Measurements from ENCODE around the gene ZBTB20.

The ZBTB20 gene

DNA sequence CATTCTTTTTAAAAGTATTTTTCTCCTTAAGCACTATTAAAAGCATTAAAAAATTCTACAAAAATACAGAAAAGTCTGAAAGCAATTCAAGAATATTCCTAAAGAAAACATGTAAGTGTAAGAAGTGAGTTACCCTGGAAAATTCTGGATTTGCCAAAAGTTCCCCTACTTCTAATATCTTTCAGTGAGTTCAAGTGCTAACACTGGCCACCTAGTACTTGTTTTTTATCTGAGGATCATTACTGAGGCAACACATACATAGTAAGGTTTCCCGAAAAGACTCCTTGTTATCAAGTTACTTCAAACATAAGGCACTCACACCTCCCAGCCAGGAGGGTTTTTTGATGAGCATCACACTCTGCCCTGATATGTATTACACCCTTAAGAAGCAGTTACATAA is 694.8 kb downstream of the ZBTB20 start:
- H3K36me3 Mint-ChIP-seq (ENCODE audit: low read depth), result no peaks in the 10 kb centered on the region
- H3K9me3 Mint-ChIP-seq, result no peaks in the 10 kb centered on the region
- no peak overlapping the region for H3K27ac Mint-ChIP-seq
- H3K4me1 Mint-ChIP-seq (ENCODE audit: low read depth), result no peaks in the 10 kb centered on the region
- H3K4me3 Mint-ChIP-seq, result no peak overlapping the region
- DNase-seq (ENCODE audit: low spot score), result no peak
- H3K27me3 Mint-ChIP-seq (ENCODE audit: low read depth), result peaks cover 8% of the 10 kb centered on the region

- Mint-ChIP-seq H3K36me3 (ENCODE audit: low read depth) (no peaks in the 10 kb centered on the region), H3K27me3 (ENCODE audit: low read depth) (peaks cover 8% of the 10 kb centered on the region)
Observed at GRCh38 chr3:114451561-114452018, 695.5 kb downstream of the ZBTB20 start.

DNA sequence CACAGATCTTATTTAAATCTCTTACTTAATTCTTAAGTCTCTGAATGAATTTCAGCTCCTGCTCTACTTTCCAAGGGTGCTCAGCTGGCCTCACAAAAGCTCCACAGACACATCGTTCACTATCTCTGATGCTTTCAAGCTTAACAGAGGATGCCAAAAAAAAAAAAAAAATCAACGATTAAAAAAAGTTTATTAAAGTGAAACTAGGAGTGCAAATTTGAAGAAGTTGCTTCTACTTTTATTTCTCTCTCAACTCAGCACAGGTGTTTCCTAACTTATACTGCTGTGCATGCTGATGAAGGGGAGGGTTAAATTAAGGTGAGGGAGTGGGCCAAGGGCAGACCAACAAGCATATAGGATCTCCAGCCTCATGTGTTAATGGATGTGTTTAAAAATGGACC is 696.0 kb downstream of the ZBTB20 start:
- Mint-ChIP-seq H3K27me3 (ENCODE audit: low read depth) (peaks cover 8% of the 10 kb centered on the region), H3K4me1 (ENCODE audit: low read depth) (no peaks in the 10 kb centered on the region), H3K4me3 (no peak overlapping the region), H3K36me3 (ENCODE audit: low read depth) (no peaks in the 10 kb centered on the region), H3K27ac (no peak overlapping the region), H3K9me3 (no peaks in the 10 kb centered on the region)
- no peak for DNase-seq (ENCODE audit: low spot score)

More at GRCh38 chr3:114451561-114452018, 695.5 kb downstream of the ZBTB20 start:
- Mint-ChIP-seq H3K4me3 (no peak overlapping the region), H3K9me3 (no peaks in the 10 kb centered on the region), H3K4me1 (ENCODE audit: low read depth) (no peaks in the 10 kb centered on the region), H3K27ac (no peak overlapping the region)
- DNase-seq (ENCODE audit: low spot score), result no peak

GRCh38 chr3:114450008-114450596 is 697.0 kb downstream of the ZBTB20 start:
- no peak overlapping the region for H3K4me3 Mint-ChIP-seq
- no peaks in the 10 kb centered on the region for H3K36me3 Mint-ChIP-seq (ENCODE audit: low read depth)
- H3K4me1 Mint-ChIP-seq (ENCODE audit: low read depth), result no peaks in the 10 kb centered on the region
- H3K27ac Mint-ChIP-seq, result no peak overlapping the region
- H3K9me3 Mint-ChIP-seq, result no peaks in the 10 kb centered on the region
- H3K27me3 Mint-ChIP-seq (ENCODE audit: low read depth), result peaks cover 8% of the 10 kb centered on the region
- no peak for DNase-seq (ENCODE audit: low spot score)

DNA sequence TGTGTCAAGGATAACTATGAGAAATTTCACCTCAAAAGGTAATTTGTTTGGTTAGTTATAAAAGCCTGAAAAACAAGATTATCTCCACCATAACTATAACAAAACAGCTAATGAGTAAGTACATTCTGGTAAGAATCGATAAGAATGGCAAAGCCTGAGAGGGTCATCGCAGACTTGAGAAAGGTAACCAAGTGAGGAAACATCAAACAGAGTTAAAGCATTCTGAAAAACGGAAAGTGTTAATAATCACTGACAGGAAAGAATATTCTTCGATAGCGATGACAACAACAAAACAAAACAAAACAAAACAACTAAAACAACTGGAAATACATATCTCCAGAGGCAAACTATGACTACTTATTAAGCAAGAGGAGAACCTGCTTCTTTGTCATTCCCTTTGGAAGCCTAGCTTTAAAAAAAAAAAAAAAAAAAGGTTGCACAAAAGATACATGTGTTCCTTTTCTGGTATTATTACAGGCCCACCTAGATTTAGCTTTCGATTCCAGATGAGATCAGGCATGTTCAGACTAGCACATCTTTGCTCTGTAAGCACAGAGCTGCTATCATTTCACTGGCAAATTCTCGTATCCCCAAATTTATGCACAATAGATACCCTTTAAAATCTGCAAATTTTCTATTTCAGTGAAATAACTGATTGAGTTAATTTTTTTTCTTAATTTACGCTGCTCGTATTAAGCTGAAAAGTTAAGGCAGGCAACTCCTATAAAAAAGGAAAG is 697.6 kb downstream of the ZBTB20 start:
- Mint-ChIP-seq H3K36me3 (ENCODE audit: low read depth) (no peaks in the 10 kb centered on the region), H3K9me3 (no peaks in the 10 kb centered on the region), H3K27me3 (ENCODE audit: low read depth) (peaks cover 8% of the 10 kb centered on the region), H3K27ac (no peak overlapping the region), H3K4me3 (no peak overlapping the region), H3K4me1 (ENCODE audit: low read depth) (no peaks in the 10 kb centered on the region)
- no peak for DNase-seq (ENCODE audit: low spot score)

- DNase-seq (ENCODE audit: low spot score), result no peak
- H3K36me3 Mint-ChIP-seq (ENCODE audit: low read depth), result no peaks in the 10 kb centered on the region
Observed at GRCh38 chr3:114447950-114448479, 699.1 kb downstream of the ZBTB20 start.

DNA sequence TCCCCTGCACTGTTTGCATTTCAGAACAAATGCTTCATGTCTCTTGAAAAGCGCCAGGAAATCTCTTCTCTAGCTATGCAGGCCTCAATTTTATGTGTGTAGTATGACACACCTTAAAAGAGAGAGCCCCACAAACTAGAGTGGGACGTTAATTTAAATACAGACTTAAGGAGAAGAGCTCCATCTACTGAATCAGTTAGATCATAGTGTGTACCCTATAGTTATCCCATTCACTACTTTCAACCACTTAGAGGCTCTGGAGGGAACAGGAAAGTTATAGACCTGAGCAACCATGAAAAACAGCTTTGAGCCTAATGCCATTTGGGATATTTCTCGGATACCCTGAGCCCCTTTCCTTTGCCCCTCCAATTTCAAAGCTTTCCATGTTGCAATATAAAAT is 699.5 kb downstream of the ZBTB20 start:
- Mint-ChIP-seq H3K4me1 (ENCODE audit: low read depth) (no peaks in the 10 kb centered on the region), H3K36me3 (ENCODE audit: low read depth) (no peaks in the 10 kb centered on the region), H3K27ac (no peak overlapping the region), H3K4me3 (no peak overlapping the region), H3K27me3 (ENCODE audit: low read depth) (peaks cover 4% of the 10 kb centered on the region), H3K9me3 (no peaks in the 10 kb centered on the region)
- no peak for DNase-seq (ENCODE audit: low spot score)

More at GRCh38 chr3:114447950-114448479, 699.1 kb downstream of the ZBTB20 start:
- Mint-ChIP-seq H3K4me3 (no peak overlapping the region), H3K9me3 (no peaks in the 10 kb centered on the region), H3K4me1 (ENCODE audit: low read depth) (no peaks in the 10 kb centered on the region), H3K27ac (no peak overlapping the region), H3K27me3 (ENCODE audit: low read depth) (peaks cover 4% of the 10 kb centered on the region)

- H3K4me1 Mint-ChIP-seq (ENCODE audit: low read depth), result no peaks in the 10 kb centered on the region
Observed at GRCh38 chr3:114446600-114446999, 700.5 kb downstream of the ZBTB20 start.

DNA sequence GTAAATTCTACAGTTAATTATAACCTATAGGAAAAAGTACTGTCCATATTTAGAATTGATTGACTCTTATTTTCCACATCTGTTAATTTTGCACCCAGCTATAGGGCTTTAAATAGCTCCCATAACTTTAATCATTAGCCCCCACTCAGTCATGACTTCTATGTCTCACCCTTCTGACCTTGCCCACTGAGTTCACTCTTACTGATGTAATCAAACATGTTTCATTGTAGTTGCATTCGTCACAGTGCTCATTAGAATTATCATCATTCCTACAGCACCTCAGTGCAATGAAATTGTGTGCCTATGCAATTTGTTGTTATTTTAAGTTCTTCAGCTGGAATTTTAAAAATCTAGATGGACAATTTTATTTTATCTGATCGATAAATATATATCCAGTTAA is 701.9 kb downstream of the ZBTB20 start:
- no peaks in the 10 kb centered on the region for H3K4me1 Mint-ChIP-seq (ENCODE audit: low read depth)
- no peak overlapping the region for H3K4me3 Mint-ChIP-seq
- H3K27ac Mint-ChIP-seq, result no peak overlapping the region
- H3K36me3 Mint-ChIP-seq (ENCODE audit: low read depth), result no peaks in the 10 kb centered on the region
- no peak for DNase-seq (ENCODE audit: low spot score)
- H3K27me3 Mint-ChIP-seq (ENCODE audit: low read depth), result peaks cover 5% of the 10 kb centered on the region
- H3K9me3 Mint-ChIP-seq, result no peaks in the 10 kb centered on the region

More at GRCh38 chr3:114446600-114446999, 700.5 kb downstream of the ZBTB20 start:
- Mint-ChIP-seq H3K27ac (no peak overlapping the region), H3K27me3 (ENCODE audit: low read depth) (peaks cover 5% of the 10 kb centered on the region), H3K36me3 (ENCODE audit: low read depth) (no peaks in the 10 kb centered on the region), H3K9me3 (no peaks in the 10 kb centered on the region), H3K4me3 (no peak overlapping the region)
- DNase-seq (ENCODE audit: low spot score), result no peak

DNA sequence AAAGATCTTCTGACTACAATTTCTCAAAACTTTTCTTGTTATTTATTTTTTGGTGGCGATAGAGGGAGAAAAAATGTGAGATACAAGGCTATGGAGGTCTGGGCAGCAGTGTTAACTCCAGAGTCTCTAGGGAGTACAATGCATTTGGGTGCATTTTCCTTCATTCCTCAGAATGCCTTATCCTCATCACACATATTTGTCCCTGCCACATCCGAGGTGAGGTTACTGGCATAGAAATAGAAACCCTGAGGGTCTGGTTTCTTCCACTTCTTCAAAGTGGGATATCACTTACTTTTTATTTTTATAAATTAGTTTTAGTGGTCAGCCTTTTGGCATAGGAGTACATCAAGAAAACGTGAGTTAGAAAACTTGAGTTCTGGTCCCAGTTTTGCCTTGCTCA is 702.9 kb downstream of the ZBTB20 start:
- peaks cover 6% of the 10 kb centered on the region for H3K27me3 Mint-ChIP-seq (ENCODE audit: low read depth)
- H3K9me3 Mint-ChIP-seq, result no peaks in the 10 kb centered on the region
- no peaks in the 10 kb centered on the region for H3K4me1 Mint-ChIP-seq (ENCODE audit: low read depth)
- DNase-seq (ENCODE audit: low spot score), result no peak
- no peak overlapping the region for H3K27ac Mint-ChIP-seq
- H3K4me3 Mint-ChIP-seq, result no peak overlapping the region
- H3K36me3 Mint-ChIP-seq (ENCODE audit: low read depth), result no peaks in the 10 kb centered on the region

DNA sequence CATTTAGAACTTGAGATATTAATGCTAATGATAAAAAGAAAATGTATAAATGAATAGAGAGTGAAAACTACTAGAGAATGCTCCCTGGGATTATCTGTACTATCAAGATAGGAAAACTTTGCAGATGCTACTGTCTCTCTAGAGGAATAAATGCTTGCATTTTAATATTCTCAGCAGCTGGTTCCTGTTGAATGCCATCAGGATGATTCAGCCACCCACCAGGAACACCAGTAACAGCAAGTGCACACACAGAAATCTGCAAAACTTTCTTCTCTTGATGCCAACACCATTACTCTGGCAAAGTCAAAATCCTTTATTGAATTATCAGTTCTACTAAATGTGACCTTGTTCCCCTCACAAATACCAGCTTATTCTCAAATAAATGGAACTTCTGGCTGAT is 704.8 kb downstream of the ZBTB20 start:
- Mint-ChIP-seq H3K9me3 (no peaks in the 10 kb centered on the region), H3K4me1 (ENCODE audit: low read depth) (no peaks in the 10 kb centered on the region), H3K27me3 (ENCODE audit: low read depth) (peaks cover 5% of the 10 kb centered on the region), H3K27ac (no peak overlapping the region), H3K36me3 (ENCODE audit: low read depth) (no peaks in the 10 kb centered on the region), H3K4me3 (no peak overlapping the region)
- no peak for DNase-seq (ENCODE audit: low spot score)

DNA sequence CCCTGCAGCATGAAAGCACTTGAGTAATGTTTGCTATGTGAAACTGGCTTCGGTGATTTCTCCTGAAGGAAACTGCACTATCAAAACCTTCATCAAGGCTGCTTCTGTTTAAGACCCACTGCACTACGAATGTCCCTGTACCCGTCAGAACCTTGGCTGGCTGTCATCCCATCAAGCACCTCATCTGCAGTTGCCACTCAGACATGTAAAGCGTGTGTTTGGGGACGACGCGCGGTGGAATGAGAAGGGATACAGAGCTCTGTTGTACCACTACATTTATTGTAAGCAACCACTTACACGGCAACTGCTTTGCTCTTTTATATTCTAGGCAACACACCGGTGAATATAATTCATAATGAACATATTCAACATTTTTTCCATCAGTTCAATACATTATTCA is 705.7 kb downstream of the ZBTB20 start:
- H3K4me1 Mint-ChIP-seq (ENCODE audit: low read depth), result no peaks in the 10 kb centered on the region
- no peak overlapping the region for H3K27ac Mint-ChIP-seq
- no peaks in the 10 kb centered on the region for H3K9me3 Mint-ChIP-seq
- peaks cover 5% of the 10 kb centered on the region for H3K27me3 Mint-ChIP-seq (ENCODE audit: low read depth)
- DNase-seq (ENCODE audit: low spot score), result no peak
- no peak overlapping the region for H3K4me3 Mint-ChIP-seq
- H3K36me3 Mint-ChIP-seq (ENCODE audit: low read depth), result no peaks in the 10 kb centered on the region

- no peaks in the 10 kb centered on the region for H3K4me1 Mint-ChIP-seq (ENCODE audit: low read depth)
- H3K27ac Mint-ChIP-seq, result no peak overlapping the region
- no peak overlapping the region for H3K4me3 Mint-ChIP-seq
- peaks cover 5% of the 10 kb centered on the region for H3K27me3 Mint-ChIP-seq (ENCODE audit: low read depth)
- H3K9me3 Mint-ChIP-seq, result no peaks in the 10 kb centered on the region
- no peaks in the 10 kb centered on the region for H3K36me3 Mint-ChIP-seq (ENCODE audit: low read depth)
- no peak for DNase-seq (ENCODE audit: low spot score)
Observed at GRCh38 chr3:114440700-114441099, 706.4 kb downstream of the ZBTB20 start.

GRCh38 chr3:114439284-114439683 is 707.8 kb downstream of the ZBTB20 start:
- no peaks in the 10 kb centered on the region for H3K4me1 Mint-ChIP-seq (ENCODE audit: low read depth)
- no peaks in the 10 kb centered on the region for H3K36me3 Mint-ChIP-seq (ENCODE audit: low read depth)
- no peak overlapping the region for H3K4me3 Mint-ChIP-seq
- H3K27me3 Mint-ChIP-seq (ENCODE audit: low read depth), result peaks cover 5% of the 10 kb centered on the region
- no peaks in the 10 kb centered on the region for H3K9me3 Mint-ChIP-seq
- H3K27ac Mint-ChIP-seq, result no peak overlapping the region
- no peak for DNase-seq (ENCODE audit: low spot score)

Data from T-helper 2 cell treated with Interferon-gamma antibody and Interleukin-4, amounts not matched to agents 5 μg/mL and 100 μg/mL, for 36 hours (primary cell).